Right cardiac atrium (tissue), 5 donors: Measurements from ENCODE around the gene MGA. TPM values are rescaled to one million over a fixed set of nuclear protein-coding genes. Genes with fewer than 3 reads are reported as not detected.

Experiments
- ATAC-seq, 2 donors: fragments of 200-7000 bp; cut with Tn5 transposase; one replicate each; pipeline versions ENCODE4 v1.8.0 to v1.9.1; 2020; ENCODE audit warnings: moderate library complexity in 2 of 2, mild to moderate bottlenecking in 1 of 2
- DNase-seq, 3 donors: peaks; one replicate each; pipeline ENCODE4 v3.0.0-alpha.2; 2020
- H3K27ac ChIP-seq: one replicate; pipeline ENCODE4 v1.5.1; 2013; ENCODE audit warnings: mild to moderate bottlenecking, low read length, control low read depth, moderate library complexity
- H3K27me3 ChIP-seq: one replicate; pipeline ENCODE4 v1.6.1; 2013; ENCODE audit not compliant: control insufficient read depth, insufficient read depth
- H3K4me1 ChIP-seq: one replicate; pipeline ENCODE4 v1.6.1; 2013; ENCODE audit warnings: low read length; ENCODE audit not compliant: control insufficient read depth, insufficient read depth
- H3K4me3 ChIP-seq: one replicate; pipeline ENCODE4 v1.5.1; 2013; ENCODE audit warnings: low read length, control low read depth
- H3K9me3 ChIP-seq: one replicate; pipeline ENCODE4 v1.6.1; 2013; ENCODE audit warnings: low read length; ENCODE audit not compliant: control insufficient read depth
- WGBS: extraction: QIAGEN DNeasy Blood & Tissue Kit; methylation state at CpG from one replicate; pipeline ENCODE4 v1.1.7; 2013; 5-methylcytosine and 5-hydroxymethylcytosine counted together
- intact Hi-C, 4 donors: fragments of 100-400 bp; cut with DNase I; formaldehyde crosslinking; loops; one replicate each; pipeline versions ENCODE4 v1.11.0 to v1.14.0; 2022 to 2023
- long read RNA-seq, 4 donors: library from polyadenylated mRNA; unstranded; transcript quantifications; one replicate each; pipeline ENCODE4 v2.0.0, GENCODE V29; 2020 to 2021
- polyA plus RNA-seq: library from polyadenylated mRNA; stranded (reverse); fragments of 200-250 nt; gene quantifications from one replicate; pipeline ENCODE4 v1.2.3, GENCODE V29; 2013
- total RNA-seq, 4 donors: library from RNA; stranded (reverse); fragmentation: NEBNext Ultra II Directional; extraction: Animal tissue kit (Norgen Biotek cat#: 25700); gene quantifications; one replicate each; pipeline ENCODE4 v1.2.1, GENCODE V29; 2021
- donor health status: healthy with polysubstance abuse.
- donor health status: DM: no; HTN: yes; CAD: no.
- donor health status: DM: no; HTN: no; CAD: no.
- donor health status: DM: no; HTN: yes; CAD: no; lungs with severe emphysema.
- donor health status: DM: yes; HTN: yes; CAD: no.

Gene MGA
- 10 to 100 TPM; 33.6 to 39.2 (median 36.6) TPM for total RNA-seq
- polyA plus RNA-seq, result 4.2 TPM
- long read RNA-seq, donor 1, partial matches to known transcripts, result 8 of 24 reads
- long read RNA-seq, donor 1, other reads (novel, unspliced or antisense), result 14 of 24 reads
- long read RNA-seq, donor 2, result 0 reads
- long read RNA-seq, donor 3, transcript MGA-208 (9 exons, 3,439 nt), result major isoform, 13 of 68 reads
- long read RNA-seq, donor 3, partial matches to known transcripts, result 20 of 68 reads
- long read RNA-seq, donor 3, other reads (novel, unspliced or antisense), result 32 of 68 reads
- long read RNA-seq, donor 4, partial matches to known transcripts, result 0 of 1 reads
- long read RNA-seq, donor 4, other reads (novel, unspliced or antisense), result 1 of 1 reads

DNA sequence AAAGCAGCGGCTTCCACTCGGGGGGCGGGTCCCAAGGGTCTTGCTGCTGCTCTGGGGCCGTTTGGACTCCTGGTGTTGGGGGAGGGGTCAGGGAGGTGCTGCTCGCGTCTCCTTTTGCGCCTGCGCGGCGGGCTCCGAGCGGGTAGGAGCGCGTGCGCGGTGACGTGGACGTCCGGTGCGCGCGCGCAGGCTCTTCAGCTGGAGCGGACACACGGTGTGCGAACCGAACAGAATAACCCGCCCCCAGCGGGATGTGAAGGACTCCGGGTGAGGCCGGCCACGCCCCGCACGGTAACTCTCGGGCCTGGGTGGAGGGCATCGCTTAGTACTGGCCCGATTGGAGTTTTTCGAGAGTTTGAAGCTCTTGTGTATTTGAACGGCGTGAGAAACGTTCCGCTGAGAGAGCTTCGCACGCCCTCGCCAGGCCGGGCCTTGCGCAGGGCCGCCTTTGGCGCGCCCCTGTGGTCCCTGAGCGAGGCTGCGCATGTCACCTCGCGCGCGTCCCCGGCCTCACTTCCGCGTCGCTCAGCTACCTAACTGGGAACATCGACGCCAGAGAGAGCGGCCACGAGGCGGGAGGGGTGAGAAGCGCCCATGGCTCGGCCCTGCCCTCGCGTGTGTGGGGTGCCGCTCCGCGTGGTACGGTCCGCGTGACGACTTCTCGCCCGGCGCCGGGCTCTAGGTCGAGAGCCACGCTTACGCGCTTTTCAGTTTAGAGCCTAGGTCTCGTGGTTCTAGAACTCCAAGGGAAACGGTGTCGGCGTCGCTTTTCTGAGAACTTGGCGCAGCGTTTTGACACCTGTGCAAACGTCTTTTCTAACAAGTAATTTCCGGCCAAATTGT is at the start of gene MGA:
TSS of gene MGA (plus strand) at position 171 of the 843 bp plus-strand sequence.
- WGBS, result 1% methylated on average over 93 of the region's 93 CpGs
- peak within 1 kb of the TSS; percentile 31 for H3K4me3 ChIP-seq
- H3K27ac ChIP-seq, result peak within 1 kb of the TSS; percentile 28
- H3K9me3 ChIP-seq, result no peaks in the 10 kb centered on the region
- ATAC-seq, result peak; percentile 95 to 96
- intact Hi-C loops, result no loop called here
- no peaks in the 10 kb centered on the region for H3K27me3 ChIP-seq
- no peaks in the 10 kb centered on the region for H3K4me1 ChIP-seq
- peak; percentile 93 to 97 (median 96) for DNase-seq

DNA sequence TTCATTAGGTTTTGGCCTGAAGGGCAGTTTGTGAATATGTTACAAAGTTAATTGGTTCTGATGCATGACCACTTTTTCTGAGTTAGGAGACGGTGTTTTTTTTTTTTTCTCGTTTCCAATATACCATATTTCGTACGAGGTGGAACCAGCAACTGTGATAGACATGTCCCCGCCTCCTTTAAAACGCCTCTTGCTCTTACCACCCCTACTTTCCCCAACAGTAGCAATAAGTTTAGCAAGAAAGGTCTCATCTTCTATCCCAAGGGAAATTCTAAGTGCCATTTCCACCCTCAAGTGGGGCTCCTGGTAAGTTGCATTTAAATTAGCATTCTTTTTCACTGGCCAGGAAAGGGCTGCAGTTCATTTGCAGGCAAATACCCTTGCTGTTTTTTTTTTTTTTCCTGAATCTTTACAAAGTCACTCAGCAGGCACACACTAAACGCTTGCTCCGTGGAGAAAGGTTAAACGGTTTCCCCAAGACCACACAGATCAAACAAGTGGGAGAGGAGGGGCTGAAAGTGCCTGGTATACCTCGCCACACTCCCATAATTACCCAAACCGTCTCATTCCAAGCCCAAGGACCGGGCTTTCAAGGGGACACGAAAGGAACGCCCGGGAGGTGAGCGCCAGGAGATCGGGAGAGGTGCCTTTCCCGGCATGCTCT is 39.5 kb upstream of the MGA start:
- DNase-seq, result no peak

DNA sequence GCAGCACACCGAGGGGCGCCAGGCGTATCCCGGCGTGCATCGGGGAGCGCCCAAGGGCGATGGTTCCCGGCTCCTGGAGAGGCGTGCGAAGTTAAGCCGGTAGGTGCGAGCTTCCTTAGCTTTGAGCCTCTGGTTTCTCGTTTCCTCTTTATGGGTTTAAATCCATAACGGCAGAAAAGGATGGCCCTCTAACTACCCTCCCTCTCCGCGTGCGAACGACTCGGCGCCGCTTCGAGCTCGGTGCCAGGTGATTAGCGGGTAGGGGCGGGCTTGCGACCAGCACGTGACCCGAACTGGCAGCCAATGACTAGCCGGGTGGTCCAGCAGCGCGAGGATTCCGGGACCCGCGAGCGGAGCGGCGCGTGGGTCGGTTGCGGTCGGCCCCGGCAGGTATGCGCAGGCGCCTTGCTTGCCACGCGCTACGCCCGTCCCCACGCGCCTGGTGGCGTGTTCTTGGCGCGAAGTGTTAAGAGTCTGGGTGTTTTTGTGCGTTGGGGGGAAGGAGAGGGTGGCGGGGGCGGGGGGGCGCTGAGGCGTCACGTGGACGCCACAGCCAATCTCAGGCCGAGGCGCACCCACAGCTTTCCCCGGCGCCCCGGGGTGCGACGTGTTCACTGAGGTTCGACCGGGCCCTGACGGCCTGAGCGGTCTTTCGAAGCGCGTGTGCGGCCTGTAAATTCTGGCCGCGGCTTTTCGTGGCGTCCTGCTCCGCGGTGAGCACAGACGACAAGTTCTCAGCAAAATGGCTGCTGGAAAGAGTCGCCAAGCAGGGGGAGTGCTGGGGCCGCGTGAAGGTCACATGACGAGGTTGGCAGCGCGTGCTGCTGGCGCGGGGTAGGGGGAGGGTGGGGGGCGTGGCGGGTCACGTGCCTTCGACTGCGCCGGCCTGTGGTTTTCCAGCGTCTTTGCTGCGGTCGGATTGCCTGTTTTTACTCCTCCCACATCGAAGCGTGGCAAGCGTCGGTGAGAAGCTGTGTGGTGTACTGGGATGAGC is 38.7 kb upstream of the MGA start:
- H3K27ac ChIP-seq, result peak overlapping the region; percentile 58
- no peaks in the 10 kb centered on the region for H3K4me1 ChIP-seq
- DNase-seq (peak; percentile 84 to 93 (median 93)), ATAC-seq (peak; percentile 93)
- WGBS, result 1% methylated on average over 104 of the region's 104 CpGs
- peaks cover 3% of the 10 kb centered on the region for H3K9me3 ChIP-seq
- peak overlapping the region; percentile 45 for H3K4me3 ChIP-seq
- intact Hi-C loops, result no loop called here
- H3K27me3 ChIP-seq, result no peaks in the 10 kb centered on the region

More for the DNA sequence above, 39.5 kb upstream of the MGA start:
- 21% methylated on average over 18 of the region's 18 CpGs for WGBS
- no peaks in the 10 kb centered on the region for H3K4me1 ChIP-seq
- ATAC-seq, result no peak
- peak overlapping the region; percentile 45 for H3K4me3 ChIP-seq
- intact Hi-C loops, result no loop called here
- peaks cover 3% of the 10 kb centered on the region for H3K9me3 ChIP-seq
- no peaks in the 10 kb centered on the region for H3K27me3 ChIP-seq
- peak overlapping the region; percentile 19 for H3K27ac ChIP-seq

DNA sequence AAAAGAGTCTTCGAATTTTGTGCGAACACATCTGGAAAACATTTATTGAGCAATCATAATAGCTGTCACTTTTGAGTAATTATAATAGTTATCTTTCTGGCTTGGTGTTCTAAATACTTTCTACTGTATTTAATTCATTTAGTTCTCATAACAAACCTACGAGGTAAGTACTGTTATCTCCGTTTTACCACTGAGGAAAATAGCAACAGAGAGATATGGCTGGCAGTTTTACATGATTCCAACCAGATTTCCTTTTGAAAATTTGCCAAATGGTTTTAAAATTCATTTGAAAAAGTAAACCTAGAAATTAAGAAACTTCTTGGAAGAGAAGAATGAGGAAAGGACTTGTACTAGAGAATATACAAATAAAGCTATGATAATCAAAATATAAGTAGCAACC is 37.3 kb upstream of the MGA start:
- ATAC-seq (no peak), DNase-seq (no peak)
- Histone ChIP-seq H3K27me3 (no peaks in the 10 kb centered on the region), H3K27ac (no peak overlapping the region), H3K4me3 (no peak overlapping the region), H3K9me3 (no peaks in the 10 kb centered on the region), H3K4me1 (no peaks in the 10 kb centered on the region)
- WGBS, result 67% methylated on average over 4 of the region's 4 CpGs
- intact Hi-C loops, result no loop called here

DNA sequence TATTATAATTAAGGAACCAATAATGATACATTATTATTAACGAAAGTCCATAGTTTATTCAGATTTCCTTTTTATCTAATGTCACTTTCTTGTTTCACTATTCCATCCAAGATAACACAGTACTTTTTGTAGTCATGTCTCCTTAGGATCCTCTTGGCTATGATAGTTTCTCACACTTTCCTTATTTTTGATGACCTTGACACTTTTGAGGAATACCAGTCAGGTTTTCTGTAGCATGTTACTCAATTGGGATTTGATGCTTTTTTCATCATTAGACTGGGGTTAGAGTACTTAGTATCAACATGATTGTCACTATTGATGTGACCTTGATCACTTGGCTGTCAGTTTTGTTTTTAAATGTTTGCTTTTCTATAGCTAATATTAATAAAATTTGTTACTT is 33.0 kb upstream of the MGA start:
- Histone ChIP-seq H3K4me1 (peaks cover under 1% of the 10 kb centered on the region), H3K27me3 (no peaks in the 10 kb centered on the region), H3K9me3 (no peaks in the 10 kb centered on the region), H3K4me3 (no peak overlapping the region), H3K27ac (no peak overlapping the region)
- ATAC-seq, result no peak
- intact Hi-C loops, result no loop called here
- WGBS, result 94% methylated on average over 1 of the region's 1 CpG
- DNase-seq, result no peak

DNA sequence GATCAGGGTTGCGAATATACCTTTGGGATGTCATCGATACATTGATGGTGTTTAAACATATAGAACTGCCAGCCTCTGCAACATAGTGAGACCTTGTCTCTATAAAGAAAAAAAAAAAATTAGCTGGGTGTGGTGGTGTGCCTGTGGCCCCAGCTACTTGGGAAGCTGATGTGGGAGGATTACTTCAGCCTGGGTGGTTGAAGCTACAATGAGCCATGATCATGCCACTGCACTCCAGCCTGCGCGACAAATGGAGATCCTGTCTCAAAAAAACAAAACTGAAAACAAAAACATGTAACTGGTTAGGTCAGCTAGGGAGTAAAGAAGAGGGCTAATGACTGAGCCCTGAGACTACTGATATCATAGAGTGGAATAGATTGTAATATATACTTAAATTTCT is 30.7 kb upstream of the MGA start:
- Histone ChIP-seq H3K27ac (no peak overlapping the region), H3K4me1 (peaks cover 5% of the 10 kb centered on the region), H3K4me3 (no peak overlapping the region), H3K9me3 (no peaks in the 10 kb centered on the region), H3K27me3 (no peaks in the 10 kb centered on the region)
- DNase-seq (no peak), ATAC-seq (no peak)
- WGBS, result 95% methylated on average over 4 of the region's 4 CpGs
- intact Hi-C loops, result no loop called here

DNA sequence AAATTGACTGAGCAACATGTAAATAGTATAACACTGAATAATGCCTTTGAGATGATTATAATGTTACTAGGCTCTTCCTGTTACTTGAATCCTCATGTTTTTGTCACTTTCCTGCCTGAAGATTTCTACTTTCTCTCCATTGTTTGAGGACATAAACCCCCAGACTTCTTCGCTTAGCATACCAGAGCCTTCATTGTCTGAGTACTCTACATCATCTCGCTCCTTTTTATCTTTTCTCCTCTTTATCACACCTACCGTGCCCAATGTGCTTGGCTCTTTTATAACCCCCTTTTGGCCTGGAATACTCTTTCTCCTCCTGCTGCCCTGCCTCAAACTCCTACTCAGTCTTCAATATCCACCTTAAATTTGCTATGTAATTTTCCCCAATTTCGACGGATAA is 30.3 kb upstream of the MGA start:
- intact Hi-C loops, result no loop called here
- H3K9me3 ChIP-seq, result no peaks in the 10 kb centered on the region
- ATAC-seq (no peak), DNase-seq (no peak)
- H3K4me1 ChIP-seq, result peaks cover 5% of the 10 kb centered on the region
- WGBS, result 72% methylated on average over 5 of the region's 5 CpGs
- no peak overlapping the region for H3K27ac ChIP-seq
- H3K4me3 ChIP-seq, result no peak overlapping the region
- no peaks in the 10 kb centered on the region for H3K27me3 ChIP-seq

DNA sequence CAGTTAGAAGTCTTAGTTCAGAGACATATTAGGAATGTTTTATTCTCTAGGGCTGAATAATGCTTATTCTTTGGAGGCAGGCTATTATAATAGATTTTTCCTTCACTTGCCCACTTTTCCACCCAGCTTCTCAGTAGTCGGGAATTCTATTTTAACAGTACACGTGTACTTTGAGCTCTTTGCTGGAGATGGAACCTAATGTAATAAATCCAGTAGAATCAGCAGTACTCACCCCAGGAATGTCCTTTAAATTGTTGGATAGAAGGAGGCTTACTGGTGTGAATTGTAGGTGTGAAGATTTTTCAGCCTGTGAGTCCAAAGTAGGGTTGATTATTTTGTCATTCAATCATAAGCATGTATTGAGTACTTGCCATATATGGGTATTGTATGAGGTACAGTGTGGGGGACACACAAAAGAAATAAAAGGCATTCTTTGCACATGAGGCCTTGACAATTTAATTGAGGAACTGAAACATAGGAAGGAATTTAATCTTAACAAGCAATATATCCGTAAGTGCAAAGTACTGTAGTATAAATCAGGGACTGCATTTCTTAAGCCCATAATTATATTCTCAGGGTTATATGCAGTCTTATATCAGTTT is 29.5 kb upstream of the MGA start:
- peaks cover 5% of the 10 kb centered on the region for H3K4me1 ChIP-seq
- intact Hi-C loops, result no loop called here
- H3K9me3 ChIP-seq, result no peaks in the 10 kb centered on the region
- 60% methylated on average over 3 of the region's 3 CpGs for WGBS
- DNase-seq (no peak), ATAC-seq (no peak)
- no peak overlapping the region for H3K4me3 ChIP-seq
- H3K27me3 ChIP-seq, result no peaks in the 10 kb centered on the region
- no peak overlapping the region for H3K27ac ChIP-seq

DNA sequence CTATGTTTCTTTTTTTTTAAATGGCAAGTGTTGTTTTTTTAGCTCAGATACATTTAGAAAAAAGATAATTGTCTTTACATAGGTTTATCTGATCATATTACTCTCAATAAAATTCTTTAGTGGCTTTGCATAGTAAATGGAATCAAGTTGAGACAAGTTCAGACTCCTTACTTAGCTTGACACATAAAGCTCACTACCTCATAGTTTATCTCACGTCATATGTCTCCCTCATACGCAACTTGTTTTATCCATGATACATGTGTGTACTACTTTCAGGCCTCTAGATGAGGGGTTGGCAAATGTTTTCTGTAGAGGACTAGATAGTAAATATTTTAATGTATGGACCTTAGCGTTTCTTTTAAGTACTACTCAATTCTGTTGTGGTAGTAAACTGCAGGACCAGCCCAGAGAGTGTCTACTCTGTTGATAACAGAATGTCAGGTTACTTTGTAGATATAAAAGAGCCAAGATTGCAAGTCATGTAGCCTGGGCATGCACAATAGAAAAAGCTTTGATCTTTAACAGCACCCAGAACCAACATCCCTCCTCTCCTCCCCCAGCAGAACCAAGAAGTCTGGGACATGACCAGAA is 28.2 kb upstream of the MGA start:
- Histone ChIP-seq H3K4me3 (no peak overlapping the region), H3K9me3 (no peaks in the 10 kb centered on the region), H3K4me1 (peaks cover 7% of the 10 kb centered on the region), H3K27ac (peak overlapping the region; percentile 43), H3K27me3 (no peaks in the 10 kb centered on the region)
- DNase-seq, result no peak
- intact Hi-C loops, result no loop called here
- WGBS, result 84% methylated on average over 3 of the region's 3 CpGs
- ATAC-seq, result no peak

DNA sequence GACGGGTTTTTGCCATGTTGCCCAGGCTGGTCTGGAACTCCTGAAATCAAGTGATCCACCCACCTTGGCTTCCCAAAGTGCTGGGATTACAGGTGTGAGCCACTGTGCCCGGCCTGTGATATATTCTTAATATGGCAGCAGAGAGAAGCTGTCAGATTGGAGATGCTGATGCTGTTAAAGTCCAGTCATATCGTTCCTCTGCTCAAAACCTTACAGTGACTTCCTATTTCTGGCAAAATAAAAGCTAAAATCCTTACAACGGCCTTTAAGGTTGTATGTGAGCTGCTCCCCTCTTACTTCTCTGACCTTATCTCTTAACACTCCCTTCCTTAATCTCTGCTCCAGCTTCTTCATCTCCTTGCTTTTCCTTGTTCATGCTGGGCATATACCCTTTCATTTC is 26.6 kb upstream of the MGA start:
- no peaks in the 10 kb centered on the region for H3K9me3 ChIP-seq
- no peak for DNase-seq
- WGBS, result 72% methylated on average over 4 of the region's 4 CpGs
- no peak overlapping the region for H3K4me3 ChIP-seq
- no peaks in the 10 kb centered on the region for H3K27me3 ChIP-seq
- ATAC-seq, result no peak
- intact Hi-C loops, result no loop called here
- no peak overlapping the region for H3K27ac ChIP-seq
- H3K4me1 ChIP-seq, result peaks cover 7% of the 10 kb centered on the region
